GM19238 (cell line): ENCODE data around the gene PCDHB15.
"Not testable (repeated sequence)": the region's sequence is repeated elsewhere in the genome, so short reads cannot be mapped to it uniquely, and the experiment has no call there.

ENCODE experiments used
- DNase-seq: peaks from one replicate; pipeline ENCODE4 v3.0.0; 2011; ENCODE audit warnings: low spot score; ENCODE audit not compliant: insufficient read length

Gene PCDHB15

GRCh38 chr5:141247434-141247833 lies 2.2 kb downstream of the PCDHB15 start:
- not testable (repeated sequence) for DNase-seq

- DNase-seq = no peak
These were observed 5.4 kb downstream of the PCDHB15 start for GRCh38 chr5:141250576-141250975.

GRCh38 chr5:141258464-141258863 lies 13.3 kb downstream of the PCDHB15 start:
- DNase-seq = no peak

GRCh38 chr5:141258948-141259347 lies 13.8 kb downstream of the PCDHB15 start:
- no peak for DNase-seq

GRCh38 chr5:141260458-141261237 lies 15.5 kb downstream of the PCDHB15 start:
- DNase-seq = no peak

- no peak for DNase-seq
These were observed 16.0 kb downstream of the PCDHB15 start for GRCh38 chr5:141261238-141261546.

GRCh38 chr5:141269195-141269594 lies 24.0 kb downstream of the PCDHB15 start:
- no peak for DNase-seq

GRCh38 chr5:141272906-141273305 lies 27.7 kb downstream of the PCDHB15 start:
- no peak for DNase-seq

GRCh38 chr5:141298376-141298775 lies 53.2 kb downstream of the PCDHB15 start:
- DNase-seq = no peak
